LNCaP clone FGC (cell line): ENCODE data around the gene MAPK8.

Experiments
- DNase-seq: peaks from one replicate; pipeline ENCODE4 v3.0.0-alpha.2; 2011; ENCODE audit warnings: low read depth
- H3K4me3 ChIP-seq: 2 replicates; pipeline ENCODE4 v1.5.1; 2011; ENCODE audit warnings: mild to moderate bottlenecking, low read depth, low read length, control low read depth
- CTCF ChIP-seq: IDR thresholded peaks from 2 replicates; pipeline ENCODE4 v1.5.1; 2012; ENCODE audit warnings: mild to moderate bottlenecking; ENCODE audit not compliant: control insufficient read depth, insufficient read depth; ENCODE audit errors: extremely low read depth

MAPK8 gene

GRCh38 chr10:48411510-48411909 is 105.0 kb downstream of the MAPK8 start:
- no peak for DNase-seq
- TF ChIP-seq CTCF = no peak
- no peak overlapping the region for H3K4me3 ChIP-seq

GRCh38 chr10:48412081-48412480 is 105.6 kb downstream of the MAPK8 start:
- no peak for TF ChIP-seq CTCF
- H3K4me3 ChIP-seq = no peak overlapping the region
- DNase-seq = no peak

- no peak for TF ChIP-seq CTCF
- H3K4me3 ChIP-seq = no peak overlapping the region
- DNase-seq = no peak
Observed at GRCh38 chr10:48412933-48413332, 106.5 kb downstream of the MAPK8 start.

- H3K4me3 ChIP-seq = no peak overlapping the region
- DNase-seq = no peak
- no peak for TF ChIP-seq CTCF
Observed at GRCh38 chr10:48414160-48414559, 107.7 kb downstream of the MAPK8 start.

- no peak overlapping the region for H3K4me3 ChIP-seq
- no peak for DNase-seq
- no peak for TF ChIP-seq CTCF
Observed at GRCh38 chr10:48414778-48415177, 108.3 kb downstream of the MAPK8 start.

- 0 out of 2 replicates have a peak, but pooled peaks have one; percentile 7 for TF ChIP-seq CTCF
- DNase-seq = no peak
- no peak overlapping the region for H3K4me3 ChIP-seq
Observed at GRCh38 chr10:48416584-48417232, 110.2 kb downstream of the MAPK8 start.

- DNase-seq = no peak
- no peak for TF ChIP-seq CTCF
- no peak overlapping the region for H3K4me3 ChIP-seq
Observed at GRCh38 chr10:48417374-48417773, 110.9 kb downstream of the MAPK8 start.
